Smooth muscle cell (in vitro differentiated cells): ENCODE data around the gene EYA4. TPM values are rescaled to one million over a fixed set of nuclear protein-coding genes. Genes with fewer than 3 reads are reported as not detected.

Source experiments
- DNase-seq: peaks from one replicate; lab custom pipeline; 2025; ENCODE audit not compliant: unreplicated experiment; lab: John Stamatoyannopoulos, UW
- H2AFZ ChIP-seq: fragments of 200-600 bp; sonication (generic); 2 replicates; pipeline ENCODE4 v1.6.0; 2016; ENCODE audit warnings: antibody characterized with exemption, low read depth, mild to moderate bottlenecking
- H3F3A ChIP-seq: fragments of 200-600 bp; sonication (generic); 2 replicates; pipeline ENCODE4 v1.6.0; 2017; ENCODE audit warnings: antibody characterized with exemption, low read depth
- H3K27ac ChIP-seq: fragments of 200-600 bp; sonication (generic); 2 replicates; pipeline ENCODE4 v1.5.1; 2016; ENCODE audit warnings: low read depth, mild to moderate bottlenecking
- H3K27me3 ChIP-seq: fragments of 200-600 bp; sonication (generic); 2 replicates; pipeline ENCODE4 v1.6.1; 2016; ENCODE audit warnings: low read depth, mild to moderate bottlenecking
- H3K36me3 ChIP-seq: fragments of 200-600 bp; sonication (generic); 2 replicates; pipeline ENCODE4 v1.5.1; 2016; ENCODE audit warnings: low read depth
- H3K4me1 ChIP-seq: fragments of 200-600 bp; sonication (generic); 2 replicates; pipeline ENCODE4 v1.5.1; 2016; ENCODE audit warnings: low read depth
- H3K4me2 ChIP-seq: fragments of 200-600 bp; sonication (generic); 2 replicates; pipeline ENCODE4 v1.6.0; 2016; ENCODE audit warnings: mild to moderate bottlenecking
- H3K4me3 ChIP-seq: fragments of 200-600 bp; sonication (generic); 2 replicates; pipeline ENCODE4 v1.5.1; 2016; ENCODE audit warnings: mild to moderate bottlenecking
- H3K79me2 ChIP-seq: fragments of 200-600 bp; sonication (generic); 2 replicates; pipeline ENCODE4 v1.6.0; 2016; ENCODE audit warnings: low read depth, mild to moderate bottlenecking
- H3K9ac ChIP-seq: fragments of 200-600 bp; sonication (generic); 2 replicates; pipeline ENCODE4 v1.6.0; 2016; ENCODE audit warnings: low read depth
- H3K9me3 ChIP-seq: fragments of 200-600 bp; sonication (generic); replicated peaks from 2 replicates; pipeline ENCODE4 v1.5.1; 2016; ENCODE audit warnings: low read depth
- H4K20me1 ChIP-seq: fragments of 200-600 bp; sonication (generic); 2 replicates; pipeline ENCODE4 v1.6.0; 2016; ENCODE audit warnings: low read depth
- WGBS: methylation state at CpG from one replicate; pipeline ENCODE4 v1.1.7; 2016; ENCODE audit warnings: low lambda C conversion rate; 5-methylcytosine and 5-hydroxymethylcytosine counted together
- polyA plus RNA-seq: library from polyadenylated mRNA; unstranded; fragments of >200 nt; fragmentation: Nextera tagmentation; extraction: Ambion mirVana; gene quantifications from 2 replicates; pipeline ENCODE4 v1.2.1, GENCODE V29; 2016
- total RNA-seq: library from RNA; depleted of rRNA; stranded (reverse); fragments of >200 nt; gene quantifications from 2 replicates; pipeline ENCODE4 v1.2.3, GENCODE V29; 2014
- TF ChIP-seq, protein P1 (sequence below): fragments of 200-600 bp; sonication (generic); IDR thresholded peaks from 2 replicates; pipeline ENCODE4 v1.5.1; 2017; ENCODE audit warnings: borderline replicate concordance, mild to moderate bottlenecking, antibody characterized with exemption; ENCODE audit not compliant: insufficient read depth, poor library complexity, severe bottlenecking

EYA4 gene
- total and polyA plus RNA-seq, 2 experiments from 2014 or later = 1.3 TPM; not detected in 1

DNA sequence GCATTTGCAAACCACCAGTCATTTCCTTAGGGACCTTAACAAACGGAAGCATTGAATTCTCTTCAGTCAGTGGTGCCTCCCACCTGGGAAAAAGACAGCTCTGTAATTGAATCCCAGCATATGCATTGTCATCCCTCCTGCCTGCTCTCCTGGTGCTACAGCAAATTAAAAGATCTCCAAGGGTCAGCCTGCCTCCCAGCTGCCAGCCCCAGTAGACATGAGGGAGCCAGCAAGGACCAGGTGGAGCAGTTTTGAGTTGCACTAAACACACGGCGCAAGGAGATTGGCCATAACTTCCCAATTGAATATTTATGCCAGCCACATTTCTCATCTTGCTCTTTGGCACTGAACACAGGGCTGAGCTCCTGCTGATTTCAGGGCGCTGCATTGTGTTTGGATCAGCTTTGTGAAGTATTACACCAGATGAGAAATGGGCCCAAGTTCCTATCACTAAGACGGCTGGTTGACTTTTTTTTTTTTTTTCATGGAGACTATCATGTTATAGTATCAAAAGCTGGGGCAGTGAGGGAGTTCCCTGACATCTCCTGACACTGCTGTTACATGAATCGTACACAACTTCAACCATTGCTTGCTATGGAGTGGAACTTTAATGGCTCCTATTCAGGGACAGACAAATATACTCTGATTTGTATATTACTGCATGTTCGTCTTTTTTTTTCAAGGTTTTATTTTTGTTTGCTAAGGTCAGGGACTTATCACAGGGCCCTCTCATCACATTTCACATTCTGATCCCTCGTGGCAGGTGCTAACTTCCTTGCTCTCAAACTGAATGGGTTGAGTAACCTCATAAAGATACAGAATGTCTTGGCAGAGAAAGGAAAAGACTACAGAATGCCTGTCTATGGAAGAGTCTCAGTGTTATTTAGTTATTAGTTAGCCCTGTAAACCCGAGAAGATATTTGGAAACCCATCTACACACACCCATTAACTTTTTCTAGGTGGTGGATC lies 191.1 kb downstream of the EYA4 start:
- H2AFZ ChIP-seq = no peak overlapping the region
- no peak for DNase-seq
- H3K9ac ChIP-seq = no peak overlapping the region
- H3K27ac ChIP-seq = no peak overlapping the region
- H3K27me3 ChIP-seq = no peaks in the 10 kb centered on the region
- H3K4me3 ChIP-seq = no peak overlapping the region
- no peaks in the 10 kb centered on the region for H3K36me3 ChIP-seq
- H3K9me3 ChIP-seq = no peaks in the 10 kb centered on the region
- no peak overlapping the region for H3K4me2 ChIP-seq
- TF ChIP-seq, protein P1, sequence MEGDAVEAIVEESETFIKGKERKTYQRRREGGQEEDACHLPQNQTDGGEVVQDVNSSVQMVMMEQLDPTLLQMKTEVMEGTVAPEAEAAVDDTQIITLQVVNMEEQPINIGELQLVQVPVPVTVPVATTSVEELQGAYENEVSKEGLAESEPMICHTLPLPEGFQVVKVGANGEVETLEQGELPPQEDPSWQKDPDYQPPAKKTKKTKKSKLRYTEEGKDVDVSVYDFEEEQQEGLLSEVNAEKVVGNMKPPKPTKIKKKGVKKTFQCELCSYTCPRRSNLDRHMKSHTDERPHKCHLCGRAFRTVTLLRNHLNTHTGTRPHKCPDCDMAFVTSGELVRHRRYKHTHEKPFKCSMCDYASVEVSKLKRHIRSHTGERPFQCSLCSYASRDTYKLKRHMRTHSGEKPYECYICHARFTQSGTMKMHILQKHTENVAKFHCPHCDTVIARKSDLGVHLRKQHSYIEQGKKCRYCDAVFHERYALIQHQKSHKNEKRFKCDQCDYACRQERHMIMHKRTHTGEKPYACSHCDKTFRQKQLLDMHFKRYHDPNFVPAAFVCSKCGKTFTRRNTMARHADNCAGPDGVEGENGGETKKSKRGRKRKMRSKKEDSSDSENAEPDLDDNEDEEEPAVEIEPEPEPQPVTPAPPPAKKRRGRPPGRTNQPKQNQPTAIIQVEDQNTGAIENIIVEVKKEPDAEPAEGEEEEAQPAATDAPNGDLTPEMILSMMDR = no peak
- no peaks in the 10 kb centered on the region for H3F3A ChIP-seq
- WGBS = 77% methylated on average over 9 of the region's 9 CpGs
- H3K79me2 ChIP-seq = no peaks in the 10 kb centered on the region
- H3K4me1 ChIP-seq = peaks cover 9% of the 10 kb centered on the region
- H4K20me1 ChIP-seq = no peaks in the 10 kb centered on the region

DNA sequence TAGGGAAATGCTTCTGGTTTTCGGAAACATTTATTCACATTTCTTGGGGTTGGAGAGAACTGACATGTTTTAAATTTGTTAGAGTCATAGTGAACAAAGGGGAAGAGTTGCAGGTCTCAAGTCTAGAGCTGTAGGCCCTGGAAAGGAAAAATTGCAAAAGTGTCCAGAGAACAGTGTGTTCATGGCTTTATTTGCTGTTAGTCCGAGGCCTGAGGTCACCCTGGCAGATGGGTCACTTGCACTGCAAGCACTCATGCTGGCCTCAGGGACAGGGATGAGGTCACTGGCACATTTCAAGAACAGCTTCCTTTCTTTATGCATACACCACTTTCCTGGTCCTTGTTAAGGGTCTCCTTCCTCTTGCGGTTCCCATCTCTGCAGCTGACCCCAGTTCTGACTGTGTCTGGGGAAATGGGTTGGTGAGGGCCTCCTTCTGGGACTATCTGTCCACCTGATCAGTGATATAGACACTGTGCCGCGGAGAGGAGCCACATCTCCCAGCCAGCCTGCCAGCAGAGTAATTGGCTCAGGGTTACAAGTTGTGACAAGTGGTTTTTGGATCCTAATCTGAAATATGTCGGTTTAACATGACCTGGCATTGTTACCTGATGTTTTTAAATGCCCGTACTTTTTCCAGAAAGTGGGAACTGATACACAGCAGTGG lies 194.0 kb downstream of the EYA4 start:
- Histone ChIP-seq H3K9me3 (no peaks in the 10 kb centered on the region), H3K4me1 (peaks cover 9% of the 10 kb centered on the region), H3K4me2 (no peak overlapping the region), H3K27me3 (no peaks in the 10 kb centered on the region), H3K27ac (no peak overlapping the region), H3K79me2 (no peaks in the 10 kb centered on the region), H3K4me3 (no peak overlapping the region), H4K20me1 (no peaks in the 10 kb centered on the region), H2AFZ (no peak overlapping the region), H3K9ac (no peak overlapping the region), H3F3A (no peaks in the 10 kb centered on the region), H3K36me3 (no peaks in the 10 kb centered on the region)
- WGBS = 82% methylated on average over 7 of the region's 7 CpGs
- TF ChIP-seq, protein P1 = no peak
- no peak for DNase-seq

DNA sequence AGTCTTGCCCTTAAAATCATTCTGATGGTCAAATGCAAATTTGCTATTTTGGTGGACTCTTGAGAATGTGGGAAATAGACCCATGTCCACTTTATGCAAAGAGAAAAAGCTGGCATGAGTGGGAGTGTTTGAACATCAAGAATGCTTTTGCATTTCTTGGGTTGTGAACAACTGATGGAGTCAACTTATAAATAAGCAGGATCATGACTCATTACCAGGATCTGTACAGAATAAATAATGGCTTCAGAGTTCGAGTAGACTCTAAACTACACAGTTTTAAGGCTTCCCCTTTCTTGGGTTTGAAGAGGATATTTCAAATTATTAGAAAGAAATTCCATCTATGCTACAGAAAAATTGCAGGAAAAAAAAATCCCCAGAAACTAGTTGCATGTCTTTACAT lies 195.5 kb downstream of the EYA4 start:
- H2AFZ ChIP-seq = no peak overlapping the region
- peaks cover 5% of the 10 kb centered on the region for H3K4me1 ChIP-seq
- 50% methylated on average over 1 of the region's 1 CpG for WGBS
- H3K9me3 ChIP-seq = no peaks in the 10 kb centered on the region
- no peaks in the 10 kb centered on the region for H3K27me3 ChIP-seq
- no peak overlapping the region for H3K9ac ChIP-seq
- H3K27ac ChIP-seq = no peak overlapping the region
- TF ChIP-seq, protein P1 = no peak
- no peaks in the 10 kb centered on the region for H3K79me2 ChIP-seq
- H3F3A ChIP-seq = no peaks in the 10 kb centered on the region
- no peak for DNase-seq
- H3K36me3 ChIP-seq = no peaks in the 10 kb centered on the region
- H3K4me3 ChIP-seq = no peak overlapping the region
- H3K4me2 ChIP-seq = no peak overlapping the region
- no peaks in the 10 kb centered on the region for H4K20me1 ChIP-seq
